PFSK-1 (cell line): ENCODE results near the gene ACBD3.

Source experiments
- FOXP2 ChIP-seq: optimal IDR thresholded peaks from 2 replicates; pipeline ENCODE3; 2011; ENCODE audit warnings: borderline replicate concordance, control low read depth, inconsistent platforms; ENCODE audit not compliant: insufficient read depth; ENCODE audit errors: extremely low read length, extremely low read depth
- POLR2AphosphoS5 ChIP-seq: IDR thresholded peaks from 2 replicates; pipeline ENCODE4 v1.6.1; 2012; ENCODE audit warnings: low read depth, mild to moderate bottlenecking, control low read depth, low read length, moderate library complexity
- SIN3A ChIP-seq: IDR thresholded peaks from 2 replicates; pipeline ENCODE4 v1.6.1; 2012; ENCODE audit warnings: mild to moderate bottlenecking, low read length, moderate library complexity, borderline replicate concordance; ENCODE audit not compliant: insufficient read depth
- TAF1 ChIP-seq: IDR thresholded peaks from 2 replicates; pipeline ENCODE4 v1.6.1; 2012; ENCODE audit warnings: low read length, control low read depth, borderline replicate concordance; ENCODE audit not compliant: insufficient read depth
- TF ChIP-seq, protein P1 (sequence below), 2 experiments: IDR thresholded peaks; 2 replicates each; pipeline versions ENCODE4 v1.6.1 to v1.8.0; 2011 to 2012; ENCODE audit warnings: low read depth in 2 of 2, low read length in 2 of 2, control low read depth in 1 of 2, inconsistent platforms in 1 of 2, mild to moderate bottlenecking in 1 of 2, moderate library complexity in 1 of 2; ENCODE audit not compliant: insufficient read depth in 1 of 2

DNA sequence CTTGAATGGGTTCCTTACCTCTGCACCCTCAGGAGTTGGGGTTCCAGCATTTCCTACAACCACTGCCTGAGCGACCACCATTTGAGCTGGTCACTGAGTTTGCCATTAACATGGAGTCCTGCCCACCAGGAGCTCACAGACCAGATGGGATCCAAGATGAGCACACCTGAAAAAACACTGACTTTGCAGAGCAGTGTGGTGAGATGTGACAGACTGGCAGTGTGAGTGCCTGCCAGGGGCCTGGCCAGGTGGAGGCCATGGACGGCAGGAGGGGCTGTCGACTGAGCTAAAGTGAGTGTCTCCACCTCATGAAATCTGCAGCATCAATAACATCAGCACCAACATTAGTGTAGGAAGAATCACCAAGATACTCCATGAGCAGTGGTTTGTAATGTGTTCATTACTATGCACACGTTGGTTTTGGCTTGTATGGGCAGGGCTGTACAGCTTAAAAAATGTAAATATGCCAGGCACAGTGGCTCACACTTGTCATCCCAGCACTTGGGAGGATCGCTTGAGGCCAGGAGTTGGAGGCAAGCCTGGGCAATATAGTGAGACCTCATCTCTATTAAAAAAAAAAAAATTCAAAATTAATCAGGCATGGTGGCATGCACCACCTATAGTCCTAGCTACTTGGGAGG, 24.8 kb upstream of the ACBD3 start:
- TF ChIP-seq POLR2AphosphoS5 (no peak), TAF1 (no peak), FOXP2 (no peak), SIN3A (no peak)
- TF ChIP-seq, protein P1, sequence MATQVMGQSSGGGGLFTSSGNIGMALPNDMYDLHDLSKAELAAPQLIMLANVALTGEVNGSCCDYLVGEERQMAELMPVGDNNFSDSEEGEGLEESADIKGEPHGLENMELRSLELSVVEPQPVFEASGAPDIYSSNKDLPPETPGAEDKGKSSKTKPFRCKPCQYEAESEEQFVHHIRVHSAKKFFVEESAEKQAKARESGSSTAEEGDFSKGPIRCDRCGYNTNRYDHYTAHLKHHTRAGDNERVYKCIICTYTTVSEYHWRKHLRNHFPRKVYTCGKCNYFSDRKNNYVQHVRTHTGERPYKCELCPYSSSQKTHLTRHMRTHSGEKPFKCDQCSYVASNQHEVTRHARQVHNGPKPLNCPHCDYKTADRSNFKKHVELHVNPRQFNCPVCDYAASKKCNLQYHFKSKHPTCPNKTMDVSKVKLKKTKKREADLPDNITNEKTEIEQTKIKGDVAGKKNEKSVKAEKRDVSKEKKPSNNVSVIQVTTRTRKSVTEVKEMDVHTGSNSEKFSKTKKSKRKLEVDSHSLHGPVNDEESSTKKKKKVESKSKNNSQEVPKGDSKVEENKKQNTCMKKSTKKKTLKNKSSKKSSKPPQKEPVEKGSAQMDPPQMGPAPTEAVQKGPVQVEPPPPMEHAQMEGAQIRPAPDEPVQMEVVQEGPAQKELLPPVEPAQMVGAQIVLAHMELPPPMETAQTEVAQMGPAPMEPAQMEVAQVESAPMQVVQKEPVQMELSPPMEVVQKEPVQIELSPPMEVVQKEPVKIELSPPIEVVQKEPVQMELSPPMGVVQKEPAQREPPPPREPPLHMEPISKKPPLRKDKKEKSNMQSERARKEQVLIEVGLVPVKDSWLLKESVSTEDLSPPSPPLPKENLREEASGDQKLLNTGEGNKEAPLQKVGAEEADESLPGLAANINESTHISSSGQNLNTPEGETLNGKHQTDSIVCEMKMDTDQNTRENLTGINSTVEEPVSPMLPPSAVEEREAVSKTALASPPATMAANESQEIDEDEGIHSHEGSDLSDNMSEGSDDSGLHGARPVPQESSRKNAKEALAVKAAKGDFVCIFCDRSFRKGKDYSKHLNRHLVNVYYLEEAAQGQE (IDR thresholded peaks at IDR 0.05; ENCODE audit: insufficient read depth in 1 of 2, low read depth in 2 of 2, low read length in 2 of 2), result no peak
